PC-9 (cell line): Measurements from ENCODE around the gene SEC14L3. TPM values are rescaled to one million over a fixed set of nuclear protein-coding genes. Genes with fewer than 3 reads are reported as not detected.

ENCODE experiments used
- BruUV-seq: library from RNA; stranded (reverse); fragments of 400-500 nt; replicated peaks from 2 replicates; lab custom pipeline; 2021; lab: Mats Ljungman, UMichigan
- CTCF ChIA-PET: fragments of 300-600 bp; sonication (Branson Sonifier 250); formaldehyde crosslinking; loops from one replicate; lab custom pipeline; 2022; ENCODE audit warnings: antibody characterized with exemption; lab: Charles Lee
- POLR2A ChIA-PET: fragments of 300-600 bp; sonication (Branson Sonifier 250); formaldehyde crosslinking; loops from one replicate; lab custom pipeline; 2022; ENCODE audit warnings: antibody characterized with exemption; ENCODE audit not compliant: unreplicated experiment; lab: Charles Lee
- DNase-seq, 2 experiments: peaks; one replicate each; pipeline versions ENCODE4 v3.0.0 to v3.0.0-alpha.2; 2015 to 2022; ENCODE audit warnings: mixed read lengths in 1 of 2
- H2AFZ ChIP-seq: fragments of 200-600 bp; sonication (generic); 2 replicates; pipeline ENCODE4 v1.8.1; 2017; ENCODE audit warnings: antibody characterized with exemption
- H3F3A ChIP-seq: fragments of 200-600 bp; sonication (generic); 2 replicates; pipeline ENCODE4 v1.8.1; 2017; ENCODE audit warnings: antibody characterized with exemption, mild to moderate bottlenecking, low read depth; ENCODE audit not compliant: insufficient read depth
- H3K27ac ChIP-seq: fragments of 200-600 bp; sonication (generic); 2 replicates; pipeline ENCODE4 v1.6.1; 2016; ENCODE audit warnings: mixed run types
- H3K27me3 ChIP-seq: fragments of 200-600 bp; sonication (generic); 2 replicates; pipeline ENCODE4 v1.6.1; 2016; ENCODE audit warnings: low read depth, mixed run types; ENCODE audit not compliant: insufficient read depth
- H3K36me3 ChIP-seq: fragments of 200-600 bp; sonication (generic); 2 replicates; pipeline ENCODE4 v1.6.1; 2016; ENCODE audit warnings: low read depth, mixed run types
- H3K4me1 ChIP-seq: fragments of 200-600 bp; sonication (generic); replicated peaks from 2 replicates; pipeline ENCODE4 v1.6.1; 2016; ENCODE audit warnings: mixed run types; ENCODE audit not compliant: insufficient read depth
- H3K4me2 ChIP-seq: fragments of 200-600 bp; sonication (generic); 2 replicates; pipeline ENCODE4 v1.6.1; 2017; ENCODE audit warnings: mixed run types
- H3K4me3 ChIP-seq: fragments of 200-600 bp; sonication (generic); 2 replicates; pipeline ENCODE4 v1.6.1; 2016; ENCODE audit warnings: mixed run types
- H3K79me2 ChIP-seq: fragments of 200-600 bp; sonication (generic); 2 replicates; pipeline ENCODE4 v1.6.1; 2017; ENCODE audit warnings: low read depth, mixed run types
- H3K9me2 ChIP-seq: fragments of 200-600 bp; sonication (generic); 2 replicates; pipeline ENCODE4 v1.8.1; 2017; ENCODE audit warnings: mild to moderate bottlenecking; ENCODE audit not compliant: insufficient read depth
- H3K9me3 ChIP-seq: fragments of 200-600 bp; sonication (generic); 2 replicates; pipeline ENCODE4 v1.8.1; 2016; ENCODE audit warnings: low read depth; ENCODE audit not compliant: insufficient read depth
- H4K20me1 ChIP-seq: fragments of 200-600 bp; sonication (generic); 2 replicates; pipeline ENCODE4 v1.8.1; 2017; ENCODE audit not compliant: insufficient read depth
- EZH2 ChIP-seq: fragments of 200-600 bp; sonication (generic); IDR thresholded peaks from 2 replicates; pipeline ENCODE4 v1.8.0; 2017; ENCODE audit warnings: antibody characterized with exemption, low read depth
- intact Hi-C: fragments of 100-400 bp; cut with micrococcal nuclease; formaldehyde crosslinking; loops from one replicate; pipeline ENCODE4 v1.10.0; 2022; ENCODE audit not compliant: unreplicated experiment
- total RNA-seq: library from RNA; stranded (reverse); gene quantifications from 2 replicates; pipeline ENCODE4 v1.2.3, GENCODE V29; 2021
- TF ChIP-seq, protein P1 (sequence below): fragments of 200-600 bp; sonication (generic); conservative IDR thresholded peaks from 2 replicates; pipeline ENCODE4 v1.6.1; 2017; ENCODE audit warnings: mixed run types, antibody characterized with exemption, mild to moderate bottlenecking, moderate library complexity

SEC14L3 gene
- total RNA-seq, 1 experiment from 2014 or later: not detected

GRCh38 chr22:30422481-30423300, 49.1 kb downstream of the SEC14L3 start:
- peaks cover 79% of the 10 kb centered on the region for H3F3A ChIP-seq
- peaks cover 24% of the 10 kb centered on the region for H3K36me3 ChIP-seq
- peak; percentile 85 to 99 for DNase-seq
- peak overlapping the region; percentile 93 for H3K27ac ChIP-seq
- peak overlapping the region; percentile 88 for H3K4me2 ChIP-seq
- no peaks in the 10 kb centered on the region for H3K9me3 ChIP-seq
- H3K79me2 ChIP-seq: peaks cover 24% of the 10 kb centered on the region
- no TSS peak for BruUV-seq
- no peak overlapping the region for H2AFZ ChIP-seq
- intact Hi-C loops: loop anchor here (1.0 to 10.0 kb wide), 3 partner anchors 10 to 182 kb away; partner anchors contain the start of gene TCN2
- H3K4me1 ChIP-seq: peaks cover 52% of the 10 kb centered on the region
- no peaks in the 10 kb centered on the region for H3K27me3 ChIP-seq
- H3K9me2 ChIP-seq: no peaks in the 10 kb centered on the region
- H3K4me3 ChIP-seq: peak overlapping the region; percentile 70
- CTCF ChIA-PET: interaction anchor here (1.0 kb wide), 1 partner anchor 25 kb away, joined by 3 read pairs; no protein-coding TSS in a partner anchor
- TF ChIP-seq, protein P1, sequence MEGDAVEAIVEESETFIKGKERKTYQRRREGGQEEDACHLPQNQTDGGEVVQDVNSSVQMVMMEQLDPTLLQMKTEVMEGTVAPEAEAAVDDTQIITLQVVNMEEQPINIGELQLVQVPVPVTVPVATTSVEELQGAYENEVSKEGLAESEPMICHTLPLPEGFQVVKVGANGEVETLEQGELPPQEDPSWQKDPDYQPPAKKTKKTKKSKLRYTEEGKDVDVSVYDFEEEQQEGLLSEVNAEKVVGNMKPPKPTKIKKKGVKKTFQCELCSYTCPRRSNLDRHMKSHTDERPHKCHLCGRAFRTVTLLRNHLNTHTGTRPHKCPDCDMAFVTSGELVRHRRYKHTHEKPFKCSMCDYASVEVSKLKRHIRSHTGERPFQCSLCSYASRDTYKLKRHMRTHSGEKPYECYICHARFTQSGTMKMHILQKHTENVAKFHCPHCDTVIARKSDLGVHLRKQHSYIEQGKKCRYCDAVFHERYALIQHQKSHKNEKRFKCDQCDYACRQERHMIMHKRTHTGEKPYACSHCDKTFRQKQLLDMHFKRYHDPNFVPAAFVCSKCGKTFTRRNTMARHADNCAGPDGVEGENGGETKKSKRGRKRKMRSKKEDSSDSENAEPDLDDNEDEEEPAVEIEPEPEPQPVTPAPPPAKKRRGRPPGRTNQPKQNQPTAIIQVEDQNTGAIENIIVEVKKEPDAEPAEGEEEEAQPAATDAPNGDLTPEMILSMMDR: no peak
- no peak for TF ChIP-seq EZH2
- no peaks in the 10 kb centered on the region for H4K20me1 ChIP-seq
- POLR2A ChIA-PET: interaction anchor here (0.7 to 1.3 kb wide), 4 partner anchors 11 to 214 kb away, joined by 3 to 8 read pairs (median 4); partner anchors contain the start of genes CCDC157, RNF215 and SF3A1

DNA sequence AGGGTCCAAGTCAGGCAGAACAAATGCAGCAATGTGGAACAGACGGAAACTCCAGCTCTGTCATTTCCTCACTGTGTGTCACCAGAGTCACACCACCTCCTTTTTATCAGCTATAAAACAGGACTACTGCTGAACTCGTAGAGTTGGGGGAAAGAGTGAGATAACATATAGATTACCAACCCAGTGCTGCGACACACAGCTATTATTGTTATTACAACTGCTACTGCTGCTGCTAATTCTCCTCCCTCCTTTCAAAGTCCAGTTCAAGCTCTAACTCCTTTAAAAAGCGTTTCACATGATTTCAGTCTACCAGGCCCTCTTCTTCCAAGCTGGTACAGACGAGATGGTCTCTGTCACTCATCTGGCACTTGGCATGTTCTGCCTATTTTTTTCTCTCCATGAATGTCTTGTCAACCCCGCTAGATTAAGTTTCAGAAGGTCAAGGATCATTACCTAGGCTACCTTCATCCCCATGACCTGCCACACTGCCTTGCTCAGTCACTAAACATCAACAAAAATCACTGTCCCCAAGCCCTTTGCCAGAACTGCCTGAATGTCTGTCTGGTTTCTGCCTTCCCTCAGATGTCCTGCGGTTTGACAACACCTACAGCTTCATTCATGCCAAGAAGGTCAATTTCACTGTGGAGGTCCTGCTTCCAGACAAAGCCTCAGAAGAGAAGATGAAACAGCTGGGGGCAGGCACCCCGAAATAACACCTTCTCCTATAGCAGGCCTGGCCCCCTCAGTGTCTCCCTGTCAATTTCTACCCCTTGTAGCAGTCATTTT, 49.9 kb downstream of the SEC14L3 start:
- H3K36me3 ChIP-seq: peaks cover 31% of the 10 kb centered on the region
- POLR2A ChIA-PET: interaction anchor here (0.6 to 0.7 kb wide), 4 partner anchors 16 to 141 kb away, joined by 3 to 6 read pairs (median 4); no protein-coding TSS in a partner anchor
- H3K4me3 ChIP-seq: peak overlapping the region; percentile 70; the same call in 1 of the 2 replicates
- no peak overlapping the region for H2AFZ ChIP-seq
- H3K27me3 ChIP-seq: no peaks in the 10 kb centered on the region
- H3K79me2 ChIP-seq: peaks cover 24% of the 10 kb centered on the region
- no peaks in the 10 kb centered on the region for H3K9me2 ChIP-seq
- DNase-seq: peak in 1 of 2 experiments; percentile 64
- peaks cover 76% of the 10 kb centered on the region for H3F3A ChIP-seq
- peaks cover 54% of the 10 kb centered on the region for H3K4me1 ChIP-seq
- H3K27ac ChIP-seq: peak overlapping the region; percentile 93
- TF ChIP-seq EZH2: no peak
- TF ChIP-seq, protein P1: no peak
- H4K20me1 ChIP-seq: no peaks in the 10 kb centered on the region
- H3K9me3 ChIP-seq: no peaks in the 10 kb centered on the region
- no TSS peak for BruUV-seq
- intact Hi-C loops: loop anchor here (2.0 to 10.0 kb wide), 2 partner anchors 13 to 183 kb away; partner anchors contain the start of gene TCN2
- CTCF ChIA-PET: interaction anchor here (1.0 kb wide), 1 partner anchor 25 kb away, joined by 3 read pairs; no protein-coding TSS in a partner anchor
- peak overlapping the region; percentile 88 for H3K4me2 ChIP-seq
